ENCODE data around the gene APBA1.

APBA1 gene

GRCh38 chr9:69392826-69393225, 279.3 kb downstream of the APBA1 start:
- no peak for DNase-seq

GRCh38 chr9:69391946-69392345, 280.2 kb downstream of the APBA1 start:
- DNase-seq, result no peak

GRCh38 chr9:69391487-69391886, 280.7 kb downstream of the APBA1 start:
- DNase-seq, result no peak

- DNase-seq, result no peak
Observed at GRCh38 chr9:69389437-69389995, 282.7 kb downstream of the APBA1 start.

- no peak for DNase-seq
Observed at GRCh38 chr9:69388596-69388995, 283.6 kb downstream of the APBA1 start.

- DNase-seq, result no peak
Observed at GRCh38 chr9:69386651-69387050, 285.5 kb downstream of the APBA1 start.

GRCh38 chr9:69385581-69386033, 286.6 kb downstream of the APBA1 start:
- DNase-seq, result no peak

- no peak for DNase-seq
Observed at GRCh38 chr9:69382135-69382534, 290.0 kb downstream of the APBA1 start.

- no peak for DNase-seq
Observed at GRCh38 chr9:69380811-69381210, 291.4 kb downstream of the APBA1 start.

GRCh38 chr9:69380301-69380700, 291.9 kb downstream of the APBA1 start:
- DNase-seq, result no peak

- no peak for DNase-seq
Observed at GRCh38 chr9:69379270-69379982, 292.7 kb downstream of the APBA1 start.

GRCh38 chr9:69377981-69378380, 294.2 kb downstream of the APBA1 start:
- DNase-seq, result no peak
